H1 (cell line): ENCODE data around the gene KCNC4. TPM values are rescaled to one million over a fixed set of nuclear protein-coding genes. Genes with fewer than 3 reads are reported as not detected.

Experiments
- CTCF ChIA-PET: fragments of 300-600 bp; sonication (Branson Sonifier 250); formaldehyde crosslinking; loops from one replicate; lab custom pipeline; 2021; ENCODE audit not compliant: partially characterized antibody; lab: Charles Lee
- POLR2A ChIA-PET: fragments of 300-600 bp; sonication (Branson Sonifier 250); formaldehyde crosslinking; loops from one replicate; lab custom pipeline; 2021; ENCODE audit warnings: inconsistent platforms; ENCODE audit not compliant: partially characterized antibody; lab: Charles Lee
- DNase-seq, 2 experiments: peaks; one replicate each; pipeline versions ENCODE4 v3.0.0 to v3.0.0-alpha.2; 2010 to 2022; ENCODE audit warnings: low spot score in 2 of 2, low read depth in 1 of 2, mixed read lengths in 1 of 2
- FAIRE-seq: peaks from 2 replicates; lab custom pipeline; 2011; peaks lifted over from hg19 to GRCh38; lab: Jason Lieb, UNC
- H2AFZ ChIP-seq: 2 replicates; pipeline ENCODE4 v1.8.1; 2012; ENCODE audit warnings: low read length, inconsistent platforms
- H2AK5ac ChIP-seq: 2 replicates; pipeline ENCODE4 v1.6.1; 2013; ENCODE audit warnings: low read depth, low read length
- H2BK120ac ChIP-seq: replicated peaks from 2 replicates; pipeline ENCODE3; 2013; ENCODE audit warnings: low read depth, low read length, inconsistent platforms
- H2BK12ac ChIP-seq: 2 replicates; pipeline ENCODE4 v1.6.1; 2013; ENCODE audit warnings: low read depth, low read length
- H2BK15ac ChIP-seq: 2 replicates; pipeline ENCODE4 v1.6.1; 2013; ENCODE audit warnings: low read length
- H2BK20ac ChIP-seq: 2 replicates; pipeline ENCODE4 v1.6.1; 2013; ENCODE audit warnings: low read length
- H2BK5ac ChIP-seq: 2 replicates; pipeline ENCODE4 v1.6.1; 2013; ENCODE audit warnings: low read depth, low read length
- H3K14ac ChIP-seq: 2 replicates; pipeline ENCODE4 v1.6.1; 2013; ENCODE audit warnings: inconsistent platforms; ENCODE audit not compliant: insufficient read length
- H3K18ac ChIP-seq: 2 replicates; pipeline ENCODE4 v1.6.1; 2013; ENCODE audit warnings: low read length; ENCODE audit errors: extremely low read depth
- H3K23ac ChIP-seq: 2 replicates; pipeline ENCODE4 v1.6.1; 2013; ENCODE audit warnings: inconsistent platforms; ENCODE audit not compliant: insufficient read length
- H3K23me2 ChIP-seq: 2 replicates; pipeline ENCODE4 v1.6.1; 2013; ENCODE audit warnings: low read depth, low read length
- H3K27ac ChIP-seq: 2 replicates; pipeline ENCODE4 v1.6.1; 2011; ENCODE audit warnings: low read depth, low read length, inconsistent platforms
- H3K27me3 ChIP-seq, 4 experiments: replicated peaks in 1 of 4; 1 replicate in 1 of 4; 2 replicates in 3 of 4; pipeline versions ENCODE4 v1.6.1 to v1.8.1; 2011 to 2013; ENCODE audit warnings: low read length in 3 of 4, mild to moderate bottlenecking in 3 of 4, inconsistent platforms in 2 of 4, mixed read lengths in 2 of 4, moderate library complexity in 1 of 4; ENCODE audit not compliant: control insufficient read depth in 3 of 4, insufficient read depth in 3 of 4; ENCODE audit errors: extremely low read depth in 1 of 4
- H3K36me3 ChIP-seq, 4 experiments: 2 replicates each; pipeline versions ENCODE4 v1.6.1 to v1.8.1; 2011 to 2013; ENCODE audit warnings: mild to moderate bottlenecking in 4 of 4, low read length in 3 of 4, moderate library complexity in 2 of 4, control low read depth in 1 of 4, inconsistent platforms in 1 of 4; ENCODE audit not compliant: insufficient read depth in 4 of 4, control insufficient read depth in 2 of 4
- H3K4ac ChIP-seq: replicated peaks from 2 replicates; pipeline ENCODE3; 2013; ENCODE audit warnings: low read length, low read depth, mixed read lengths, inconsistent platforms; ENCODE audit not compliant: insufficient read length
- H3K4me1 ChIP-seq, 4 experiments: replicated peaks in 1 of 4; 1 replicate in 1 of 4; 2 replicates in 3 of 4; pipeline versions ENCODE4 v1.6.1 to v1.8.1; 2011 to 2013; ENCODE audit warnings: low read length in 3 of 4, inconsistent platforms in 2 of 4, mixed read lengths in 1 of 4; ENCODE audit not compliant: insufficient read depth in 4 of 4, control insufficient read depth in 3 of 4
- H3K4me2 ChIP-seq, 2 experiments: 2 replicates each; pipeline versions ENCODE4 v1.6.1 to v1.8.1; 2011 to 2013; ENCODE audit warnings: low read depth in 2 of 2, low read length in 2 of 2, control low read depth in 1 of 2, inconsistent platforms in 1 of 2, mild to moderate bottlenecking in 1 of 2; ENCODE audit not compliant: insufficient read depth in 1 of 2
- H3K4me3 ChIP-seq, 4 experiments: fragments of 200-600, 300-600 bp in 1 of 4; sonication (generic), shearing (Covaris generic), sonication (Bioruptor Twin) in 1 of 4; 2 replicates each; pipeline versions ENCODE4 v1.5.1 to v1.8.1; 2011 to 2016; ENCODE audit warnings: low read length in 4 of 4, low read depth in 3 of 4, control low read depth in 2 of 4, inconsistent platforms in 2 of 4, mild to moderate bottlenecking in 2 of 4, mixed read lengths in 1 of 4, moderate library complexity in 1 of 4; ENCODE audit not compliant: insufficient read depth in 2 of 4; ENCODE audit errors: extremely low read depth in 1 of 4
- H3K56ac ChIP-seq: replicated peaks from 2 replicates; pipeline ENCODE3; 2013; ENCODE audit warnings: low read depth, mild to moderate bottlenecking, mixed read lengths, low read length, inconsistent platforms; ENCODE audit not compliant: insufficient read length
- H3K79me1 ChIP-seq: 2 replicates; pipeline ENCODE4 v1.6.1; 2013; ENCODE audit warnings: low read depth, low read length, control low read depth
- H3K79me2 ChIP-seq, 2 experiments: 2 replicates each; pipeline versions ENCODE4 v1.6.1 to v1.8.1; 2012 to 2013; ENCODE audit warnings: low read length in 2 of 2, mild to moderate bottlenecking in 2 of 2, inconsistent platforms in 1 of 2; ENCODE audit not compliant: insufficient read depth in 2 of 2, control insufficient read depth in 1 of 2
- H3K9ac ChIP-seq, 4 experiments: replicated peaks in 1 of 4; 1 replicate in 1 of 4; 2 replicates in 3 of 4; pipeline versions ENCODE4 v1.6.1 to v1.8.1; 2011 to 2013; ENCODE audit warnings: low read depth in 3 of 4, low read length in 3 of 4, control low read depth in 2 of 4, mild to moderate bottlenecking in 2 of 4, moderate library complexity in 2 of 4, inconsistent platforms in 1 of 4; ENCODE audit errors: extremely low read depth in 1 of 4
- H3K9me3 ChIP-seq, 2 experiments: 2 replicates each; pipeline versions ENCODE4 v1.6.1 to v1.8.1; 2012 to 2013; ENCODE audit warnings: mild to moderate bottlenecking in 2 of 2, moderate library complexity in 2 of 2, control low read depth in 1 of 2, inconsistent platforms in 1 of 2, low read depth in 1 of 2, low read length in 1 of 2, mixed read lengths in 1 of 2; ENCODE audit not compliant: insufficient read depth in 2 of 2
- H4K20me1 ChIP-seq, 2 experiments: replicated peaks in 1 of 2; 2 replicates each; pipeline versions ENCODE3 to v1.8.1; 2011 to 2013; ENCODE audit warnings: inconsistent platforms in 2 of 2, low read length in 2 of 2, mild to moderate bottlenecking in 1 of 2; ENCODE audit not compliant: insufficient read depth in 2 of 2, control insufficient read depth in 1 of 2
- H4K5ac ChIP-seq: 2 replicates; pipeline ENCODE4 v1.6.1; 2013; ENCODE audit warnings: low read length, low read depth, mixed read lengths, inconsistent platforms; ENCODE audit not compliant: insufficient read length
- H4K8ac ChIP-seq: 2 replicates; pipeline ENCODE4 v1.8.0; 2013; ENCODE audit warnings: mild to moderate bottlenecking, moderate library complexity, low read length, inconsistent platforms; ENCODE audit not compliant: insufficient read depth; ENCODE audit errors: extremely low read depth
- H4K91ac ChIP-seq: replicated peaks from 2 replicates; pipeline ENCODE3; 2013; ENCODE audit warnings: low read length, mixed read lengths, inconsistent platforms; ENCODE audit not compliant: insufficient read length
- BACH1 ChIP-seq: IDR thresholded peaks from 2 replicates; pipeline ENCODE4 v1.6.1; 2012; ENCODE audit warnings: low read length, improper control_type of control experiment
- CBX8 ChIP-seq: fragments of 300-800, 300-1000 bp; sonication (generic); IDR thresholded peaks from 2 replicates; pipeline ENCODE4 v1.7.1; 2016; ENCODE audit warnings: low read depth, low read length, borderline replicate concordance
- CEBPB ChIP-seq: IDR thresholded peaks from 2 replicates; pipeline ENCODE4 v1.6.1; 2012; ENCODE audit warnings: low read depth, low read length
- CREB1 ChIP-seq: IDR thresholded peaks from 2 replicates; pipeline ENCODE4 v1.6.1; 2012; ENCODE audit warnings: inconsistent platforms
- EGR1 ChIP-seq: IDR thresholded peaks from 2 replicates; pipeline ENCODE4 v1.6.1; 2011; ENCODE audit warnings: low read depth, low read length, borderline replicate concordance
- EZH2 ChIP-seq: fragments of 200-600 bp; sonication (generic); IDR thresholded peaks from 2 replicates; pipeline ENCODE4 v1.7.1; 2012; ENCODE audit warnings: low read depth, mild to moderate bottlenecking, moderate library complexity, low read length, inconsistent platforms; ENCODE audit not compliant: severe bottlenecking
- GTF2F1 ChIP-seq: IDR thresholded peaks from 2 replicates; pipeline ENCODE4 v1.6.1; 2012; ENCODE audit warnings: low read depth, low read length, improper control_type of control experiment, borderline replicate concordance
- NANOG ChIP-seq: IDR thresholded peaks from 2 replicates; pipeline ENCODE4 v1.6.1; 2011; ENCODE audit warnings: low read length, low read depth, mild to moderate bottlenecking, inconsistent platforms; ENCODE audit not compliant: insufficient read depth, poor library complexity, severe bottlenecking
- PHF8 ChIP-seq: fragments of 200-600 bp; sonication (generic); conservative IDR thresholded peaks from 2 replicates; pipeline ENCODE4 v1.7.1; 2012; ENCODE audit warnings: low read depth, mild to moderate bottlenecking, inconsistent platforms, low read length, moderate library complexity
- SIN3A ChIP-seq, 2 experiments: IDR thresholded peaks in 1 of 2; conservative IDR thresholded peaks in 1 of 2; 2 replicates each; pipeline ENCODE4 v1.6.1; 2011 to 2012; ENCODE audit warnings: low read length in 2 of 2, improper control_type of control experiment in 1 of 2, low read depth in 1 of 2, mild to moderate bottlenecking in 1 of 2
- SUZ12 ChIP-seq: fragments of 200-600 bp; sonication (generic); IDR thresholded peaks from 2 replicates; pipeline ENCODE4 v1.6.1; 2012; ENCODE audit warnings: mild to moderate bottlenecking, inconsistent platforms, low read length, moderate library complexity, mixed read lengths
- TAF7 ChIP-seq: optimal IDR thresholded peaks from 2 replicates; pipeline ENCODE3; 2011; ENCODE audit warnings: low read depth, mild to moderate bottlenecking, inconsistent platforms, low read length, moderate library complexity, borderline replicate concordance
- WGBS, 2 experiments: shearing (Covaris generic) in 1 of 2; methylation state at CpG; one replicate each; pipeline versions ENCODE4 v1.1.6 to v1.1.7; 2013 to 2015; ENCODE audit warnings: low lambda C conversion rate in 2 of 2, mixed read lengths in 2 of 2, inconsistent platforms in 1 of 2, low coverage in 1 of 2, missing lambda C conversion rate in 1 of 2; ENCODE audit not compliant: insufficient replicate concordance in 2 of 2, insufficient coverage in 1 of 2, insufficient read length in 1 of 2; ENCODE audit errors: extremely low coverage in 1 of 2, missing lambda C conversion rate in 1 of 2; 5-methylcytosine and 5-hydroxymethylcytosine counted together
- polyA plus RNA-seq, 7 experiments: library from polyadenylated mRNA; depleted of rRNA in 3 of 7; stranded (reverse) in 5 of 7; unstranded in 2 of 7; fragments of >200 nt in 5 of 7; fragments of 200-250 nt in 2 of 7; gene quantifications; 1 replicate in 5 of 7; 2 replicates in 1 of 7; 4 replicates in 1 of 7; pipeline versions ENCODE4 v1.2.1 to v1.2.3, GENCODE V29; 2011 to 2013; ENCODE audit warnings: missing spikeins in 2 of 7, mixed read lengths in 2 of 7
- total RNA-seq: library from RNA; stranded (reverse); fragmentation: NEBNext Ultra II Directional; extraction: Animal tissue kit (Norgen Biotek cat#: 25700); gene quantifications from 2 replicates; pipeline ENCODE4 v1.2.1, GENCODE V29; 2021
- TF ChIP-seq, protein P1 (sequence below): IDR thresholded peaks from 2 replicates; pipeline ENCODE4 v1.6.1; 2012; ENCODE audit warnings: inconsistent platforms

The KCNC4 gene
- total and polyA plus RNA-seq, 2 of the 8 experiments (the other 6 are each of a cell fraction or from before 2014, with no cell fraction given) = 8.1 to 11.2 TPM

DNA sequence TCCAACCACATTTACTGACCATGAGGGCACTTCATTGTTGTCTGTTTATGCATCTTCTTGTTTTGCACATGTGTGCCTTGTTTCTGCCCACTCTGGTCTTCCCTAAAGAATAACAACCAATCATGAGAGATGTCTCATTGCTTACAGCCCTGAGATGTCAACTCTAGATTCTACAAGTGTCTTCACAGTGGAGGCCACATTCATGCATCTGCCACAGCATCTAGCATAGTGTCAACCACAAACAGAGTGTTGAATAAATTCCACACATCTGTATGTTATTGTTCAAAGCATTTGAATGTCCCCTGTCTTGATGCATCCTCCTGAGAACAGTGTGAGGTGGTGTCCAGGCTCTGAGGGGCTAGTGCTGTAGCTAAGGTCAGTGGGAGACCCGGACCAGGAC lies 43.1 kb downstream of the KCNC4 start:
- no peak overlapping the region for H3K4me2 ChIP-seq
- ChIA-PET CTCF (interaction anchor here (1.0 to 3.2 kb wide), 4 partner anchors 45 to 87 kb away, joined by 3 to 16 read pairs (median 4); no protein-coding TSS in a partner anchor), POLR2A (interaction anchor here (1.5 to 2.9 kb wide), 2 partner anchors 8 to 86 kb away, joined by 4 to 7 read pairs; partner anchors contain the start of gene RBM15)
- H3K14ac ChIP-seq = no peak overlapping the region
- H2BK120ac ChIP-seq = no peak overlapping the region
- no peak overlapping the region for H2BK20ac ChIP-seq
- H2AFZ ChIP-seq = no peak overlapping the region
- H3K56ac ChIP-seq = no peak overlapping the region
- no peaks in the 10 kb centered on the region for H3K23me2 ChIP-seq
- H3K23ac ChIP-seq = no peak overlapping the region
- no peaks in the 10 kb centered on the region for H3K79me1 ChIP-seq
- no peaks in the 10 kb centered on the region for H3K36me3 ChIP-seq
- H2BK15ac ChIP-seq = no peak overlapping the region
- no peaks in the 10 kb centered on the region; a peak in 1 of 7 replicates for H3K4me1 ChIP-seq
- H4K20me1 ChIP-seq = no peaks in the 10 kb centered on the region
- no peak overlapping the region for H3K4ac ChIP-seq
- no peaks in the 10 kb centered on the region for H3K79me2 ChIP-seq
- FAIRE-seq (no peak), DNase-seq (no peak)
- no peak overlapping the region for H3K4me3 ChIP-seq
- H2AK5ac ChIP-seq = no peak overlapping the region
- no peak overlapping the region for H2BK5ac ChIP-seq
- no peaks in the 10 kb centered on the region for H3K27me3 ChIP-seq
- no peak overlapping the region for H3K18ac ChIP-seq
- no peak overlapping the region for H2BK12ac ChIP-seq
- no peak overlapping the region for H3K27ac ChIP-seq
- H4K91ac ChIP-seq = no peak overlapping the region
- no peaks in the 10 kb centered on the region for H3K9me3 ChIP-seq
- 81% methylated on average over 1 of the region's 1 CpG; no CpG with 5 or more reads in 1 of the 2 experiments for WGBS, 2 experiments
- no peak overlapping the region for H4K8ac ChIP-seq
- H4K5ac ChIP-seq = no peak overlapping the region
- no peak overlapping the region for H3K9ac ChIP-seq
- TF ChIP-seq SUZ12 = no peak
- no peak for TF ChIP-seq CREB1
- TF ChIP-seq CBX8 = no peak
- TF ChIP-seq, protein P1, sequence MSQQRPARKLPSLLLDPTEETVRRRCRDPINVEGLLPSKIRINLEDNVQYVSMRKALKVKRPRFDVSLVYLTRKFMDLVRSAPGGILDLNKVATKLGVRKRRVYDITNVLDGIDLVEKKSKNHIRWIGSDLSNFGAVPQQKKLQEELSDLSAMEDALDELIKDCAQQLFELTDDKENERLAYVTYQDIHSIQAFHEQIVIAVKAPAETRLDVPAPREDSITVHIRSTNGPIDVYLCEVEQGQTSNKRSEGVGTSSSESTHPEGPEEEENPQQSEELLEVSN = no peak
- no peak for TF ChIP-seq EZH2
- no peak for TF ChIP-seq TAF7
- TF ChIP-seq CEBPB = no peak
- no peak for TF ChIP-seq PHF8
- TF ChIP-seq NANOG = no peak
- TF ChIP-seq EGR1 = no peak
- no peak for TF ChIP-seq SIN3A (conservative IDR thresholded peaks at IDR 0.05 in 1 of 2, IDR thresholded peaks at IDR 0.05 in 1 of 2; ENCODE audit: low read depth in 1 of 2, low read length in 2 of 2)
- TF ChIP-seq BACH1 = no peak
- TF ChIP-seq GTF2F1 = no peak
